ENCODE results near the gene ZNF22. TPM values are rescaled to one million over a fixed set of nuclear protein-coding genes. Genes with fewer than 3 reads are reported as not detected.

ZNF22 gene
- total RNA-seq, 5 donors from 2014 or later (not counting 1 experiment from before 2014, with no cell fraction given): 18.4 to 27.5 (median 21.1) TPM

DNA sequence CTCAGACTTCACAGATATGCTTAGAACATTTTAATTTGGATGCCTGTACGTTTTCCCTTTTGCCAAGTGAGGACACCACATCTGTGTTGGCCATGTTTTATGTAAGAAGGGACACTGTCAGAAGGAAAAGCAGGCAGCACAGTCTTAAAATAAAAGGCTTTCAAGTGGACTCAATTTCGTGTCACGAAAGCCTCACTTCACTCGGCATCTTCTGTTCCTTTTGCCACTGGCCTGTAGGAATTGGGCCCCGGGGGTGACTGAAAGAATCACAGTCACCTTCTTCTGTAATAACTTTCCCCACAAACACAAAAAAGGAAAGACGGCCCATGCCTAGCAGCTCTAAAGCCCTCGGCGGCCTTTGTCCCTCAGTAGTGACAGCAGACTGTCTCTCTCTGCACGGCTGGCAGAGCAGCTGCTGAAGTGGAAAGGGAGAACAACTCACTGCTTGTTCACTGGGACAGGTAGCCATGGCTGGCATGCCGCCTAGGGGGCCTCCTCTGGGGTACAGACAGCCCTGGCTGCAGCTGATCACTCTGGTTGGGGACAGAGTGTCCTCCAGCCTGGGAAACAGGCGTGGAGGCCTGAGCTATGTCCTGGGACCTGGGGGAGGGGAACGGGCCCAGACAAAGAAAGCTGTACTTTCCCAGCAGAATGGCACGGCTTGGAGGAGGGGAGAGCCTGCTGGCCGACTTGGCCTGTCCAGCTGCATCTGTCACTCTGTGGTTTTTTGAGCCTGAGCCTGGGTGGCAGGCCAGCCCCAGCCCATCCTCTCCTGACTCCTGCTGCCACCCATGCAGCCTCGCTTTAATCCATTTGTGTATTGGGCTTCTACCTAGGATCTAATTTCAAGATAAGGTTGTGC is 36.7 kb upstream of the ZNF22 start:
- H3K36me3 Mint-ChIP-seq: no peaks in the 10 kb centered on the region
- ChIA-PET CTCF (no interaction called here), POLR2A (no interaction called here)
- H3K4me1 Mint-ChIP-seq: peaks cover 28 to 40% (median 29%) of the 10 kb centered on the region in 3 donors
- Histone ChIP-seq H3K36me3 (ENCODE audit: control insufficient read depth in 2 of 2, extremely low read depth in 1 of 2, insufficient read depth in 1 of 2, low read length in 1 of 2) (no peaks in the 10 kb centered on the region), H3K27me3 (replicated peaks in 1 of 2; ENCODE audit: control insufficient read depth in 2 of 2, extremely low read depth in 1 of 2, insufficient read depth in 2 of 2, low read length in 1 of 2) (peaks cover 0 to 3% of the 10 kb centered on the region in 2 experiments), H3K4me1 (ENCODE audit: control insufficient read depth in 1 of 2, extremely low read depth in 1 of 2, insufficient read depth in 2 of 2, low read length in 2 of 2) (peaks cover 11 to 35% of the 10 kb centered on the region in 2 experiments), H3K4me3 (ENCODE audit: control insufficient read depth in 1 of 2, extremely low read depth in 1 of 2, low read length in 1 of 2) (no peak overlapping the region), H3K27ac (ENCODE audit: low read length) (no peak overlapping the region), H3K9me3 (no peaks in the 10 kb centered on the region)
- H3K4me3 Mint-ChIP-seq: no peak overlapping the region
- 98% methylated on average over 8 of the region's 15 CpGs for WGBS (ENCODE audit: insufficient coverage)
- no peaks in the 10 kb centered on the region for H3K9me3 Mint-ChIP-seq
- ATAC-seq (replicated peaks in 1 of 4) (no peak), DNase-seq (peak in 1 of 35 experiments; percentile 14)
- H3K27me3 Mint-ChIP-seq: peaks cover 0 to 4% of the 10 kb centered on the region in 2 donors
- H3K27ac Mint-ChIP-seq: no peak overlapping the region

DNA sequence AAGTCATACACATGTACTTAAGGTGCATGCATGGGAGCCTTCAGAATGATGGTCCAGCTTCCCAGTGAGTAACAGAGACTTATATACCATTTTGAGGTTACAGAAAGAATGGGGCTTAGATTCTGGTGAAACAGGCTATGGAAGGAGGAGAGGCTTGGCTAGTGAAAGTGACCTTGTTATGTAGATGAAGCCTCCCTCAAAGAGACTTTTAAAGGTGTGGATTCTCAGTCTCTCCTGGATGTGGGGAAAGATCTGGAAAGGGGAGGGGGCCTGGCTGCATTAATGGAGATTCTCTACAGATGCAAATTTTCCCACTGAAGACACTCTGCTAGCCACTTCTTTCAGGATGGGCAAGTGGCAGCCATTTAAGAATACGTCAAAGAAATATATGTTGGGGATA is 35.6 kb upstream of the ZNF22 start:
- DNase-seq: peak in 1 of 35 experiments; percentile 17

DNA sequence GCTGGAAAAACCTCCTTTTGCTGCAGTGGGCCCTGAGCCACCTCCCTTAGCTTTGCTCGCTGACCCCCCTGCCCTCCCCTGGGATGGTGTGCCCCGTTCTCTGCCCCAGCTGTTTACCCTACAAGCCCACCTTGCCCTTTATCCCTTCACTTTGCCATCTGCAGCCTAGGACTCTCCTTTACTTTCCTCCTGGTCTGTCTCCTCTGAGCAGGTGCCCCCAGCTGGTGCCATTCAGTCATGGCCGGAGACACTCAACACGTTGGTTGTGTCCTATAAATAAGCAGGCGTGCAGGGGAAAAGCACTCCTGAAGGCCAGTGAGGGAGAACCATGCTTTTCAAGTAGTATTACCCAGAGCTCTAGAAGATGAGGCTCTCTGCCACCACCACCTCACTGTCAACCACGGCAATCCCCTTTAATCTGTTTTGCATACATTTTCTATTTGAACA is 35.0 kb upstream of the ZNF22 start:
- POLR2A ChIA-PET: no interaction called here
- Histone ChIP-seq H3K36me3 (ENCODE audit: control insufficient read depth in 2 of 2, extremely low read depth in 1 of 2, insufficient read depth in 1 of 2, low read length in 1 of 2) (no peaks in the 10 kb centered on the region), H3K27me3 (replicated peaks in 1 of 2; ENCODE audit: control insufficient read depth in 2 of 2, extremely low read depth in 1 of 2, insufficient read depth in 2 of 2, low read length in 1 of 2) (peaks cover 0 to 3% of the 10 kb centered on the region in 2 experiments), H3K27ac (ENCODE audit: low read length) (no peak overlapping the region), H3K9me3 (no peaks in the 10 kb centered on the region), H3K4me3 (ENCODE audit: control insufficient read depth in 1 of 2, extremely low read depth in 1 of 2, low read length in 1 of 2) (no peak overlapping the region), H3K4me1 (ENCODE audit: control insufficient read depth in 1 of 2, extremely low read depth in 1 of 2, insufficient read depth in 2 of 2, low read length in 2 of 2) (peaks cover 12 to 35% of the 10 kb centered on the region in 2 experiments)
- DNase-seq: peak in 2 of 35 experiments; percentile 2 to 12
- Mint-ChIP-seq H3K4me1 (peaks cover 24 to 37% (median 28%) of the 10 kb centered on the region in 3 donors), H3K9me3 (no peaks in the 10 kb centered on the region), H3K36me3 (no peaks in the 10 kb centered on the region), H3K27me3 (peaks cover 0 to 4% of the 10 kb centered on the region in 2 donors), H3K4me3 (no peak overlapping the region), H3K27ac (no peak overlapping the region)
- CTCF ChIA-PET: interaction anchor here in 1 of 2 donors (0.9 kb wide), 1 partner anchor 33 kb away, joined by 4 read pairs; no protein-coding TSS in a partner anchor
- no peak for ATAC-seq (replicated peaks in 1 of 4)
- WGBS (ENCODE audit: insufficient coverage): 89% methylated on average over 4 of the region's 6 CpGs

More for the DNA sequence above, 35.6 kb upstream of the ZNF22 start:
- no peak overlapping the region for H3K27ac Mint-ChIP-seq
- CTCF ChIA-PET: no interaction called here
- Histone ChIP-seq H3K4me3 (ENCODE audit: control insufficient read depth in 1 of 2, extremely low read depth in 1 of 2, low read length in 1 of 2) (no peak overlapping the region), H3K4me1 (ENCODE audit: control insufficient read depth in 1 of 2, extremely low read depth in 1 of 2, insufficient read depth in 2 of 2, low read length in 2 of 2) (peaks cover 12 to 38% of the 10 kb centered on the region in 2 experiments), H3K36me3 (ENCODE audit: control insufficient read depth in 2 of 2, extremely low read depth in 1 of 2, insufficient read depth in 1 of 2, low read length in 1 of 2) (no peaks in the 10 kb centered on the region), H3K27me3 (replicated peaks in 1 of 2; ENCODE audit: control insufficient read depth in 2 of 2, extremely low read depth in 1 of 2, insufficient read depth in 2 of 2, low read length in 1 of 2) (peaks cover 0 to 3% of the 10 kb centered on the region in 2 experiments), H3K27ac (ENCODE audit: low read length) (no peak overlapping the region), H3K9me3 (no peaks in the 10 kb centered on the region)
- no peak overlapping the region for H3K4me3 Mint-ChIP-seq
- no peaks in the 10 kb centered on the region for H3K36me3 Mint-ChIP-seq
- no peaks in the 10 kb centered on the region for H3K9me3 Mint-ChIP-seq
- POLR2A ChIA-PET: no interaction called here
- no peak for ATAC-seq (replicated peaks in 1 of 4)
- peaks cover 30 to 42% (median 34%) of the 10 kb centered on the region in 3 donors for H3K4me1 Mint-ChIP-seq
- no CpG with 5 or more reads among the region's 1 CpG for WGBS (ENCODE audit: insufficient coverage)
- peaks cover 0 to 4% of the 10 kb centered on the region in 2 donors for H3K27me3 Mint-ChIP-seq

DNA sequence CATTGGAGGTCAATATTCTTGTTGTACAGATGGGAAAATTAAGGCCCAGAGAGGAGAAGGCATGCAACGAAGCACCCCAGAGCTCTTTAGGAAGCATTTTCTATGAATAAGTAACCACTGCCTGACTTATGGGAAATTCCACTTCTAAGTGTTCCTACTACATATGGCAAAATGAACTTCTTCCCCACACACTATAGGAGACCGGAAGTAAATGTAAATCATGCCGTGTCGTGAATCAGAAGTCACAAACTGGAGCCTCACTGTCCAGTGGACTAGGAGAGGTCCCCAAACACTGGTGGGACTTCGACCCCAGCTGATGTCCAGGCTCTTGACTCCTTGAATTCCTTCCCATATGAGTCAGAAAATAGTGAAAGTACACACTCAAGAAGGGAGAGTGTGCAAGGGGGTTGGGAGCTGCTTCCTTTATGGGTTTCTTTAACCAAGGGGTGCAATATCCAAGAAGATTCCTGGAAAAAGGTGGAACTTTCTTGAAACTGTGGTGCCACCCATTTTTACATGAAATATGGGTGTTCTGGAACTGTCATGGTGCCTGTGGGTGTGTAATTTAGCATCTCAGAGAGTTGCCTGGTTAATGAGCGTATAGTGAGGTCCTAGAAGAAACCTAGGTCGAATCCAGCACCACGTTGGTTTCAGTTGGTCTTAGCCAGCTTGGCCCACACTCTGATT is 34.5 kb upstream of the ZNF22 start:
- Histone ChIP-seq H3K27me3 (replicated peaks in 1 of 2; ENCODE audit: control insufficient read depth in 2 of 2, extremely low read depth in 1 of 2, insufficient read depth in 2 of 2, low read length in 1 of 2) (peaks cover 0 to 3% of the 10 kb centered on the region in 2 experiments), H3K36me3 (ENCODE audit: control insufficient read depth in 2 of 2, extremely low read depth in 1 of 2, insufficient read depth in 1 of 2, low read length in 1 of 2) (no peaks in the 10 kb centered on the region), H3K9me3 (no peaks in the 10 kb centered on the region), H3K4me3 (ENCODE audit: control insufficient read depth in 1 of 2, extremely low read depth in 1 of 2, low read length in 1 of 2) (no peak overlapping the region), H3K4me1 (ENCODE audit: control insufficient read depth in 1 of 2, extremely low read depth in 1 of 2, insufficient read depth in 2 of 2, low read length in 2 of 2) (peaks cover 12 to 35% of the 10 kb centered on the region in 2 experiments), H3K27ac (ENCODE audit: low read length) (no peak overlapping the region)
- WGBS (ENCODE audit: insufficient coverage): 82% methylated on average over 2 of the region's 8 CpGs
- ATAC-seq (replicated peaks in 1 of 4) (no peak), DNase-seq (no peak)
- H3K27ac Mint-ChIP-seq: no peak overlapping the region
- no peak overlapping the region for H3K4me3 Mint-ChIP-seq
- no peaks in the 10 kb centered on the region for H3K9me3 Mint-ChIP-seq
- no peaks in the 10 kb centered on the region for H3K36me3 Mint-ChIP-seq
- CTCF ChIA-PET: interaction anchor here in 1 of 2 donors (0.9 kb wide), 1 partner anchor 33 kb away, joined by 4 read pairs; no protein-coding TSS in a partner anchor
- peaks cover 0 to 4% of the 10 kb centered on the region in 2 donors for H3K27me3 Mint-ChIP-seq
- H3K4me1 Mint-ChIP-seq: peaks cover 22 to 33% (median 23%) of the 10 kb centered on the region in 3 donors
- POLR2A ChIA-PET: no interaction called here

DNA sequence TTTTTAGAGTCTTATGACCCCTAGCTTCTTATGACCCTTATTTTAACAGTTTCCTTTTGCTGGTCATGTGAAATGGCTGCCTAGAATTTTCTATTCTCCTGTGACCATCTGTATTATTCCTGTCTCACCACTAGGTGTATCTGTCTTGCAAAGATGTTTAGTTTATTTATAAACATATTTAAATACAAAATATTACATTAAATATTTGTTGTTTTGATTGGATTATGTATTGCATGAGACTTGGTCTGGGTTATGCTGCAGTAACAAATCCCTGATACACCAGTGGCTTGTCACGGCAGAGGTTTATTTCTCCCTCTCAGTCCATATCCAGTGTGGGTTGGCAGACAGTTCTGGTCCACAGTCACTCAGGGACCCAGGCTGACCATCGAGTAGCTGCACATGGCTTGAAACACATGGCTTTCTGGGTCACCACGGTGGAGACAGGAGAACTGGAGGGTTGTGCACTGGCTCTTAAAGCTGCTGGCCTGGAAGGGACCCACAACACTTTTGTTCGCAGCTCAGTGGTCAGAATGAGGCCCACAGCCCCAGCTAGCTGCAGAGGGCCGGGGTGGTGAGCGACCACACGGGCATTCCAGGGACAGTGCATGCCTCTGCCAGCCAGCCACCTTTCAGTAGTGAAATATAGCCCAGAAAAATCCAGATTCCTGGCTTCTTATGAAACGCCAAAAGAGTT is 33.8 kb upstream of the ZNF22 start:
- peaks cover 12 to 35% of the 10 kb centered on the region in 2 experiments for H3K4me1 ChIP-seq (ENCODE audit: control insufficient read depth in 1 of 2, extremely low read depth in 1 of 2, insufficient read depth in 2 of 2, low read length in 2 of 2)
- ATAC-seq (replicated peaks in 1 of 4): no peak
- no peaks in the 10 kb centered on the region for H3K36me3 ChIP-seq (ENCODE audit: control insufficient read depth in 2 of 2, extremely low read depth in 1 of 2, insufficient read depth in 1 of 2, low read length in 1 of 2)
- Mint-ChIP-seq H3K27ac (no peak overlapping the region), H3K9me3 (no peaks in the 10 kb centered on the region), H3K27me3 (peaks cover 0 to 4% of the 10 kb centered on the region in 2 donors), H3K4me3 (no peak overlapping the region), H3K4me1 (peaks cover 22 to 33% (median 23%) of the 10 kb centered on the region in 3 donors), H3K36me3 (no peaks in the 10 kb centered on the region)
- no peak overlapping the region for H3K27ac ChIP-seq (ENCODE audit: low read length)
- WGBS (ENCODE audit: insufficient coverage): 88% methylated on average over 6 of the region's 8 CpGs
- H3K4me3 ChIP-seq (ENCODE audit: control insufficient read depth in 1 of 2, extremely low read depth in 1 of 2, low read length in 1 of 2): no peak overlapping the region
- peaks cover 0 to 3% of the 10 kb centered on the region in 2 experiments for H3K27me3 ChIP-seq (replicated peaks in 1 of 2; ENCODE audit: control insufficient read depth in 2 of 2, extremely low read depth in 1 of 2, insufficient read depth in 2 of 2, low read length in 1 of 2)
- DNase-seq: no peak
- CTCF ChIA-PET: no interaction called here
- POLR2A ChIA-PET: no interaction called here
- no peaks in the 10 kb centered on the region for H3K9me3 ChIP-seq

DNA sequence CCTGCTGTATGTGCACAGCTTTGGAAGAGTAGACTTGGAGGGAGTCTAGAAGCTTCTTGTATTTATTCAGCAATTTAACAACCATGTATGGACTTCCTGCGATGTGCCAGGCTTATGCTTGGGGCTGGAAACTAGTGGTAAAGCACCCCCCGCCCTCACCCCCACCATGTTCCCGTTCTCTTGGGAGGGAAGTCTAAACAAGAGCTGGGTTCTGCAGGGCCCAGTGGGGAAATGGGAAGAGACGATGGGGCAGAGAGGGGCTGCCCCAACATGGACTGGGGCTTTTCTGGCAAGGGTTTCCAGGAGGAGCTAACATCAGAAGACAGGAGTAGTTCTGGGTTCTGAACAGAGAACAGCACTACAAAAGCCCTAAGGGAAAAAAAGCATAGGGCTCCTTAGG is 33.1 kb upstream of the ZNF22 start:
- ChIA-PET CTCF (no interaction called here), POLR2A (no interaction called here)
- Mint-ChIP-seq H3K27ac (peak overlapping the region in 1 of 2 donors; percentile 34), H3K4me3 (peak overlapping the region in 1 of 3 donors; percentile 0), H3K27me3 (peaks cover 0 to 3% of the 10 kb centered on the region in 2 donors), H3K9me3 (no peaks in the 10 kb centered on the region), H3K36me3 (no peaks in the 10 kb centered on the region), H3K4me1 (peaks cover 22 to 33% (median 23%) of the 10 kb centered on the region in 3 donors)
- ATAC-seq (replicated peaks in 1 of 4) (no peak), DNase-seq (no peak)
- Histone ChIP-seq H3K9me3 (no peaks in the 10 kb centered on the region), H3K27ac (ENCODE audit: low read length) (peak overlapping the region; percentile 8), H3K4me3 (ENCODE audit: control insufficient read depth in 1 of 2, extremely low read depth in 1 of 2, low read length in 1 of 2) (no peak overlapping the region), H3K36me3 (ENCODE audit: control insufficient read depth in 2 of 2, extremely low read depth in 1 of 2, insufficient read depth in 1 of 2, low read length in 1 of 2) (no peaks in the 10 kb centered on the region), H3K27me3 (replicated peaks in 1 of 2; ENCODE audit: control insufficient read depth in 2 of 2, extremely low read depth in 1 of 2, insufficient read depth in 2 of 2, low read length in 1 of 2) (peaks cover 0 to 3% of the 10 kb centered on the region in 2 experiments), H3K4me1 (ENCODE audit: control insufficient read depth in 1 of 2, extremely low read depth in 1 of 2, insufficient read depth in 2 of 2, low read length in 2 of 2) (peaks cover 12 to 35% of the 10 kb centered on the region in 2 experiments)
- WGBS (ENCODE audit: insufficient coverage): 71% methylated on average over 1 of the region's 4 CpGs

Data from T-cell (primary cell).